ENCODE measurements around the gene PCNX2.

- TF ChIP-seq CTCF (IDR thresholded peaks at IDR 0.05) = no peak
- TF ChIP-seq ZFX (IDR thresholded peaks at IDR 0.05; ENCODE audit: borderline replicate concordance) = no peak
Measured at GRCh38 chr1:232979558-232979957, 316.0 kb downstream of the PCNX2 start.

Measured in 22Rv1 (cell line).